SK-N-SH (cell line): ENCODE measurements around the gene EIF1B.

Experiments used
- EZH2phosphoT487 ChIP-seq: fragments of 200-600 bp; sonication (generic); IDR thresholded peaks from 2 replicates; pipeline ENCODE4 v1.6.1; 2017; ENCODE audit warnings: low read depth, mixed run types, mild to moderate bottlenecking, antibody characterized with exemption, moderate library complexity, borderline replicate concordance
- REST ChIP-seq: IDR thresholded peaks from 2 replicates; pipeline ENCODE4 v1.6.1; 2012; ENCODE audit warnings: mild to moderate bottlenecking, low read depth, low read length, moderate library complexity
- RXRA ChIP-seq: IDR thresholded peaks from 2 replicates; pipeline ENCODE4 v1.4.0; 2012; ENCODE audit warnings: low read depth, mild to moderate bottlenecking, borderline replicate concordance
- USF1 ChIP-seq: IDR thresholded peaks from 2 replicates; pipeline ENCODE4 v1.4.0; 2012; ENCODE audit warnings: low read depth, borderline replicate concordance
- TF ChIP-seq, protein P1 (sequence below): IDR thresholded peaks from 2 replicates; pipeline ENCODE4 v1.4.0; 2012; ENCODE audit warnings: low read depth

- TF ChIP-seq, protein P1, sequence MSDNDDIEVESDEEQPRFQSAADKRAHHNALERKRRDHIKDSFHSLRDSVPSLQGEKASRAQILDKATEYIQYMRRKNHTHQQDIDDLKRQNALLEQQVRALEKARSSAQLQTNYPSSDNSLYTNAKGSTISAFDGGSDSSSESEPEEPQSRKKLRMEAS, result no peak
- TF ChIP-seq EZH2phosphoT487 (no peak), RXRA (no peak), USF1 (no peak), REST (no peak)
Measured at GRCh38 chr3:40307176-40307575, 2.3 kb upstream of the EIF1B start.
